Activated T-cell treated with anti-CD3 and anti-CD28 coated beads, Interleukin-2, amount 50 U/mL, for 4 hours (primary cell): Measurements from ENCODE around the gene HSD17B2. TPM values are rescaled to one million over a fixed set of nuclear protein-coding genes. Genes with fewer than 3 reads are reported as not detected.

Experiments used
- ATAC-seq, 2 donors: fragments of 200-7000 bp; cut with Tn5 transposase; one replicate each; pipeline ENCODE4 v1.10.0; 2021
- DNase-seq: peaks from one replicate; pipeline ENCODE4 v3.0.0-alpha.2; 2020
- H3K27me3 Mint-ChIP-seq: one replicate; pipeline ENCODE4 v1.8.0; 2021; ENCODE audit warnings: low read depth, mixed read lengths
- H3K36me3 Mint-ChIP-seq: one replicate; pipeline ENCODE4 v1.8.0; 2022; ENCODE audit warnings: mixed read lengths; ENCODE audit not compliant: insufficient read depth
- H3K4me1 Mint-ChIP-seq: one replicate; pipeline ENCODE4 v1.8.0; 2021; ENCODE audit warnings: low read depth, mixed read lengths
- H3K4me3 Mint-ChIP-seq: one replicate; pipeline ENCODE4 v1.8.0; 2021; ENCODE audit warnings: mild to moderate bottlenecking, moderate library complexity, mixed read lengths
- H3K9me3 Mint-ChIP-seq: one replicate; pipeline ENCODE4 v1.8.0; 2021; ENCODE audit warnings: mixed read lengths
- total RNA-seq, 3 donors: library from RNA; stranded (reverse); gene quantifications; one replicate each; pipeline ENCODE4 v1.2.1, GENCODE V29; 2021

HSD17B2 gene
- not detected for total RNA-seq

- DNase-seq: no peak
Observed at GRCh38 chr16:82034981-82035612, at the start of gene HSD17B2. Gene HSD17B2 (plus strand): TSS chr16:82035253. CDS start chr16:82035425, 172 bp downstream.

GRCh38 chr16:81987121-81987520 lies 47.9 kb upstream of the HSD17B2 start:
- no peak overlapping the region for H3K4me3 Mint-ChIP-seq
- H3K4me1 Mint-ChIP-seq: no peaks in the 10 kb centered on the region
- ATAC-seq (no peak), DNase-seq (no peak)
- H3K36me3 Mint-ChIP-seq: no peaks in the 10 kb centered on the region
- H3K9me3 Mint-ChIP-seq: no peaks in the 10 kb centered on the region
- H3K27me3 Mint-ChIP-seq: peaks cover 2% of the 10 kb centered on the region

More at GRCh38 chr16:82034981-82035612, at the start of gene HSD17B2:
- no peaks in the 10 kb centered on the region for H3K36me3 Mint-ChIP-seq
- H3K4me3 Mint-ChIP-seq: no peak within 1 kb of the TSS
- no peaks in the 10 kb centered on the region for H3K4me1 Mint-ChIP-seq
- H3K27me3 Mint-ChIP-seq: peaks cover 11% of the 10 kb centered on the region
- H3K9me3 Mint-ChIP-seq: no peaks in the 10 kb centered on the region
- ATAC-seq: no peak

- Mint-ChIP-seq H3K36me3 (no peaks in the 10 kb centered on the region), H3K9me3 (no peaks in the 10 kb centered on the region), H3K4me1 (no peaks in the 10 kb centered on the region), H3K4me3 (no peak overlapping the region), H3K27me3 (peaks cover 2% of the 10 kb centered on the region)
- DNase-seq: no peak
- no peak for ATAC-seq
Observed at GRCh38 chr16:81987706-81988105, 47.3 kb upstream of the HSD17B2 start.

GRCh38 chr16:81992859-81993258 lies 42.2 kb upstream of the HSD17B2 start:
- Mint-ChIP-seq H3K4me1 (no peaks in the 10 kb centered on the region), H3K9me3 (no peaks in the 10 kb centered on the region), H3K4me3 (no peak overlapping the region), H3K36me3 (no peaks in the 10 kb centered on the region), H3K27me3 (no peaks in the 10 kb centered on the region)
- DNase-seq (no peak), ATAC-seq (no peak)

- H3K9me3 Mint-ChIP-seq: no peaks in the 10 kb centered on the region
- DNase-seq (no peak), ATAC-seq (no peak)
Observed at GRCh38 chr16:81994485-81994884, 40.6 kb upstream of the HSD17B2 start.

GRCh38 chr16:81995651-81996050 lies 39.4 kb upstream of the HSD17B2 start:
- no peaks in the 10 kb centered on the region for H3K4me1 Mint-ChIP-seq
- no peaks in the 10 kb centered on the region for H3K9me3 Mint-ChIP-seq
- H3K27me3 Mint-ChIP-seq: no peaks in the 10 kb centered on the region
- no peak for DNase-seq
- no peak for ATAC-seq
- H3K36me3 Mint-ChIP-seq: peaks cover 6% of the 10 kb centered on the region
- H3K4me3 Mint-ChIP-seq: no peak overlapping the region

More at GRCh38 chr16:81994485-81994884, 40.6 kb upstream of the HSD17B2 start:
- Mint-ChIP-seq H3K27me3 (no peaks in the 10 kb centered on the region), H3K4me1 (no peaks in the 10 kb centered on the region), H3K36me3 (peaks cover 6% of the 10 kb centered on the region), H3K4me3 (no peak overlapping the region)

- Mint-ChIP-seq H3K36me3 (peaks cover 8% of the 10 kb centered on the region), H3K4me3 (no peak overlapping the region), H3K27me3 (peaks cover 2% of the 10 kb centered on the region), H3K9me3 (no peaks in the 10 kb centered on the region), H3K4me1 (no peaks in the 10 kb centered on the region)
- DNase-seq: no peak
- no peak for ATAC-seq
Observed at GRCh38 chr16:81996664-81997509, 38.2 kb upstream of the HSD17B2 start.

- no peak overlapping the region for H3K4me3 Mint-ChIP-seq
- H3K9me3 Mint-ChIP-seq: no peaks in the 10 kb centered on the region
- no peaks in the 10 kb centered on the region for H3K4me1 Mint-ChIP-seq
- peaks cover 8% of the 10 kb centered on the region for H3K36me3 Mint-ChIP-seq
- DNase-seq: no peak
- no peak for ATAC-seq
- peaks cover 2% of the 10 kb centered on the region for H3K27me3 Mint-ChIP-seq
Observed at GRCh38 chr16:81997738-81998137, 37.3 kb upstream of the HSD17B2 start.

- Mint-ChIP-seq H3K36me3 (peaks cover 11% of the 10 kb centered on the region), H3K4me1 (no peaks in the 10 kb centered on the region)
- no peak for ATAC-seq
Observed at GRCh38 chr16:82002831-82003230, 32.2 kb upstream of the HSD17B2 start.

GRCh38 chr16:82004601-82005000 lies 30.5 kb upstream of the HSD17B2 start:
- peaks cover 2% of the 10 kb centered on the region for H3K27me3 Mint-ChIP-seq
- H3K36me3 Mint-ChIP-seq: peaks cover 5% of the 10 kb centered on the region
- no peaks in the 10 kb centered on the region for H3K4me1 Mint-ChIP-seq
- no peak for DNase-seq
- ATAC-seq: no peak
- H3K9me3 Mint-ChIP-seq: peaks cover 13% of the 10 kb centered on the region
- no peak overlapping the region for H3K4me3 Mint-ChIP-seq

More at GRCh38 chr16:82002831-82003230, 32.2 kb upstream of the HSD17B2 start:
- Mint-ChIP-seq H3K4me3 (no peak overlapping the region), H3K27me3 (peaks cover 2% of the 10 kb centered on the region), H3K9me3 (no peaks in the 10 kb centered on the region)
- no peak for DNase-seq

GRCh38 chr16:82005027-82005830 lies 29.8 kb upstream of the HSD17B2 start:
- DNase-seq (no peak), ATAC-seq (no peak)
- H3K9me3 Mint-ChIP-seq: peaks cover 14% of the 10 kb centered on the region
- peaks cover 5% of the 10 kb centered on the region for H3K36me3 Mint-ChIP-seq
- no peak overlapping the region for H3K4me3 Mint-ChIP-seq
- peaks cover 4% of the 10 kb centered on the region for H3K27me3 Mint-ChIP-seq
- H3K4me1 Mint-ChIP-seq: no peaks in the 10 kb centered on the region

GRCh38 chr16:82006036-82006435 lies 29.0 kb upstream of the HSD17B2 start:
- H3K27me3 Mint-ChIP-seq: peaks cover 9% of the 10 kb centered on the region
- H3K9me3 Mint-ChIP-seq: peaks cover 14% of the 10 kb centered on the region
- no peak overlapping the region for H3K4me3 Mint-ChIP-seq
- ATAC-seq: no peak
- peaks cover 7% of the 10 kb centered on the region for H3K4me1 Mint-ChIP-seq
- no peak for DNase-seq
- peaks cover 9% of the 10 kb centered on the region for H3K36me3 Mint-ChIP-seq

GRCh38 chr16:82007189-82007588 lies 27.9 kb upstream of the HSD17B2 start:
- DNase-seq: no peak
- ATAC-seq: no peak
- peaks cover 11% of the 10 kb centered on the region for H3K4me1 Mint-ChIP-seq
- no peak overlapping the region for H3K4me3 Mint-ChIP-seq
- H3K27me3 Mint-ChIP-seq: peaks cover 12% of the 10 kb centered on the region
- peaks cover 9% of the 10 kb centered on the region for H3K36me3 Mint-ChIP-seq
- peaks cover 14% of the 10 kb centered on the region for H3K9me3 Mint-ChIP-seq

GRCh38 chr16:82008957-82009592 lies 26.0 kb upstream of the HSD17B2 start:
- no peak overlapping the region for H3K4me3 Mint-ChIP-seq
- H3K27me3 Mint-ChIP-seq: peaks cover 17% of the 10 kb centered on the region
- ATAC-seq (no peak), DNase-seq (no peak)
- peaks cover 14% of the 10 kb centered on the region for H3K9me3 Mint-ChIP-seq
- H3K36me3 Mint-ChIP-seq: peaks cover 7% of the 10 kb centered on the region
- H3K4me1 Mint-ChIP-seq: peaks cover 11% of the 10 kb centered on the region
